GM19351 (cell line): ENCODE measurements around the gene SYNPO2.

ENCODE experiments used
- ATAC-seq: cut with Tn5 transposase; IDR thresholded peaks from one replicate; pipeline ENCODE4 v1.9.1; 2021; ENCODE audit warnings: mild to moderate bottlenecking, moderate library complexity; ENCODE audit not compliant: unreplicated experiment

Gene SYNPO2, protein sequence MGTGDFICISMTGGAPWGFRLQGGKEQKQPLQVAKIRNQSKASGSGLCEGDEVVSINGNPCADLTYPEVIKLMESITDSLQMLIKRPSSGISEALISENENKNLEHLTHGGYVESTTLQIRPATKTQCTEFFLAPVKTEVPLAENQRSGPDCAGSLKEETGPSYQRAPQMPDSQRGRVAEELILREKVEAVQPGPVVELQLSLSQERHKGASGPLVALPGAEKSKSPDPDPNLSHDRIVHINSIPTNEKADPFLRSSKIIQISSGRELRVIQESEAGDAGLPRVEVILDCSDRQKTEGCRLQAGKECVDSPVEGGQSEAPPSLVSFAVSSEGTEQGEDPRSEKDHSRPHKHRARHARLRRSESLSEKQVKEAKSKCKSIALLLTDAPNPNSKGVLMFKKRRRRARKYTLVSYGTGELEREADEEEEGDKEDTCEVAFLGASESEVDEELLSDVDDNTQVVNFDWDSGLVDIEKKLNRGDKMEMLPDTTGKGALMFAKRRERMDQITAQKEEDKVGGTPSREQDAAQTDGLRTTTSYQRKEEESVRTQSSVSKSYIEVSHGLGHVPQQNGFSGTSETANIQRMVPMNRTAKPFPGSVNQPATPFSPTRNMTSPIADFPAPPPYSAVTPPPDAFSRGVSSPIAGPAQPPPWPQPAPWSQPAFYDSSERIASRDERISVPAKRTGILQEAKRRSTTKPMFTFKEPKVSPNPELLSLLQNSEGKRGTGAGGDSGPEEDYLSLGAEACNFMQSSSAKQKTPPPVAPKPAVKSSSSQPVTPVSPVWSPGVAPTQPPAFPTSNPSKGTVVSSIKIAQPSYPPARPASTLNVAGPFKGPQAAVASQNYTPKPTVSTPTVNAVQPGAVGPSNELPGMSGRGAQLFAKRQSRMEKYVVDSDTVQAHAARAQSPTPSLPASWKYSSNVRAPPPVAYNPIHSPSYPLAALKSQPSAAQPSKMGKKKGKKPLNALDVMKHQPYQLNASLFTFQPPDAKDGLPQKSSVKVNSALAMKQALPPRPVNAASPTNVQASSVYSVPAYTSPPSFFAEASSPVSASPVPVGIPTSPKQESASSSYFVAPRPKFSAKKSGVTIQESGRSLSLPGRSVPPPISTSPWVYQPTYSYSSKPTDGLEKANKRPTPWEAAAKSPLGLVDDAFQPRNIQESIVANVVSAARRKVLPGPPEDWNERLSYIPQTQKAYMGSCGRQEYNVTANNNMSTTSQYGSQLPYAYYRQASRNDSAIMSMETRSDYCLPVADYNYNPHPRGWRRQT

DNA sequence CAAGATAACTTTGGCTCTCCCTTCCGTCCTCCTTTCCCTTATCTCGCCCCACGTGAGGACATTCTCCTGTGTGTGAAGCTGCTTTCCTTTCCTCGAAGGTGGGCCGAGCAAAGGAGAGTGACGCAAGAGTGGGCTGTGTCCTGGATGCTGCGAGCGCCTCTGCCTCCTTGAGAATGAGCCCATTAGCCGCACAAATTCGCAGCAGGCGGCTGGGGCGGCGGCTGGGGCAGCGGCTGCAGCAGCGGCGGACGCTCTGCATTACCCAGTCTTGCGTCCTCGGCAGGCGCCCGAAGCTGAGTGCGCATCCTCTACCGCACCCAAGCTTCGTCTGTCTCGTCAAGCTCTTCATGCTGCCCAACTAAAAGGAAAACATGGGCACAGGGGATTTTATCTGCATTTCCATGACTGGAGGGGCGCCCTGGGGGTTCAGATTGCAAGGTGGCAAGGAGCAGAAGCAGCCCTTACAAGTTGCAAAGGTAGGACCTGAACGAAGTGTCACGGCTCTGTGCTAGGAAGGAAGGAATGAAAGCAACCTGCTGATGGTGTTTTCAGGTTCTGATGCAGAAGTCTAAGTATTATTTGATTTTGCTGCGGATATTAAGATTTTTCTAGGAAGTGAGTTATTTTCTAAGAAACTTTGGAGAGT is at the start of gene SYNPO2:
SYNPO2 (plus strand) TSS at position 189 of the 646 bp plus-strand sequence; CDS start at position 372, 183 bp downstream.
- peak; percentile 91 for ATAC-seq

DNA sequence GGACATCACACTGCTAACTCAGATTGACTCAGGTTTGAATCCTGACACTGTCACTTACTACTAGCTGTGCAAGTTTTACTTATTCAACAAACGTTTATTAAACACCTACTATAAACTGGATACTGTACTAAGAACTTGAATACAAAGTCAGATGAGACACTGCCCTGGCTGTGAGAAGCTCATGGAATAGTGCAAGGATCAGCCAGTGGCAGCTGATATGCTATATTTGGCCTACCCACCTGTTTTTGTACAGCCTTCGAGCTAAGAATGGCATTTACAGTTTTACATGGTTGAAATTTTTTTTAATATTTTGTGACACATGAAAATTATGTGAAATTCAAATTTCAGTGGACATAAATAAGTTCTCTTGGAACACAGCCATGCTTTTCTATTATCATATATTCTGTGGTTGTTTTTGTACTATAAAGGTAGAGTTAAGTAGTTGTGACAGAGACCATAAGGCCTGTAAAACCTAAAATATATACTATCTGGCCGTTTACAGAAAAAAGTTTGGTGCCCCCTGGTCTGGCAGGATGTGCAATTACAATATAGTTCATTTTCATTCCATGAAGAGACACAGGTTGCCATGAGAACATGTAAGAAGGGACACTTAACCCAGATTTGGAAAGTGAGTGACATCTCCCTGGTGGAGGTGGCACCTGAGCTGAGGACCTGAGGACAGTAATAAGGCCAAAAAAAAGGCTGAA is 49.3 kb upstream of the SYNPO2 start:
- ATAC-seq, result no peak

DNA sequence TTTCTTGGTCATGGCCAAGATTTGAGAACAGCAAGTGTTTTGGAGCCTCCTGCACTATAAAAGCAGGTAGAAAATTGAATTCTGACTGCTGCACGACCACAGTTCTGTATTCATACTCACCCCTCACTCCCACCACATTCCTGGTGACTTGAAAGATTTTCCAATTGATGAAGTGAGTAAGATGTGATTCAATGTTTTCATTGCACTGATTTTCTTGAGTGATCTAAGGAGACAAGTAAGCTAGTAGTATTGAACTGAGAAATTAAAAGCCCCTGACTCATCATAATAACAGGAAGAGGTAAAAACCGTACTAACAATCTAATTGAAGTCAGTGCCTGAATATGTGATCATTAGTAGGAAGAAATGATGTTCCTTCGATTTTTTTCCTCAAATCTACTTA is 46.6 kb upstream of the SYNPO2 start:
- no peak for ATAC-seq

GRCh38 chr4:118843237-118843636 is 45.4 kb upstream of the SYNPO2 start:
- ATAC-seq, result no peak

- no peak for ATAC-seq
These were observed 43.1 kb upstream of the SYNPO2 start for GRCh38 chr4:118845552-118846050.

GRCh38 chr4:118846979-118847378 is 41.7 kb upstream of the SYNPO2 start:
- no peak for ATAC-seq

DNA sequence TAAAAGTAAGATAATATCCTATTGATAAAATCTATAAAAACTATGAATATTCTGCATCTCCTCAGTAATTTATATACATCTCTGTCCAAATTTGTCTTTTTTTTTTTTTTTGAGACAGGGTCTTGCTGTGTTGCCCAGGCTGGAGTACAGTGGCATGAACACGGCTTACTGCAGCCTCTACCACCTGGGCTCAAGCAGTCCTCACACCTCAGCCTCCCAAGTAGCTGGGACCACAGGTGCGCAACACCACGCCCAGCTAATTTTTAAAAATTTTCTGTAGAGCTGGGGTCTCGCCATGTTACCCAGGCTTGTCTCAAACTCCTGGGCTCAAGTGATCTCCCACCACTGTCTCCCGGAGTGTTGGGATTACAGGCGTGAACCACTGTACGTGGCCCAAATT is 40.4 kb upstream of the SYNPO2 start:
- ATAC-seq, result no peak

DNA sequence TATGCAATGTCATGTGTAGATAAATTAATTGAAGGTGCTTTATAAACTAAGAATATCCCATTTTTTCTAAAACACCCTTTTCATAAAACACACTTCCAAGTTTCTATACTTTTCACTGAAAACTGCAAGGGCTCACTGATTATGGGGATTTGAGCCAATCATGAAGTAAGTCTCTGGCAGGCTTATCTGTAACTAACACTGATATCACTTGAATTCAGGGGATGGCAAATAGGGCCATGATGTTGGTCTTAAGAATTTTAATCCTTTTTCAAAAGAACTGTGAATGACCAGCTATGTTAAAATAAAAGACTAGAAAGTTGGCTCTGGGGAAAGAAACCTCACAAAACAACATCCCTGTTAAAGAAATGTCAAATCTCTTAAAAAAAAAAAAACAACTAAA is 39.8 kb upstream of the SYNPO2 start:
- ATAC-seq, result no peak

- peak; percentile 8 for ATAC-seq
These were observed 38.7 kb upstream of the SYNPO2 start for GRCh38 chr4:118849867-118850487.

DNA sequence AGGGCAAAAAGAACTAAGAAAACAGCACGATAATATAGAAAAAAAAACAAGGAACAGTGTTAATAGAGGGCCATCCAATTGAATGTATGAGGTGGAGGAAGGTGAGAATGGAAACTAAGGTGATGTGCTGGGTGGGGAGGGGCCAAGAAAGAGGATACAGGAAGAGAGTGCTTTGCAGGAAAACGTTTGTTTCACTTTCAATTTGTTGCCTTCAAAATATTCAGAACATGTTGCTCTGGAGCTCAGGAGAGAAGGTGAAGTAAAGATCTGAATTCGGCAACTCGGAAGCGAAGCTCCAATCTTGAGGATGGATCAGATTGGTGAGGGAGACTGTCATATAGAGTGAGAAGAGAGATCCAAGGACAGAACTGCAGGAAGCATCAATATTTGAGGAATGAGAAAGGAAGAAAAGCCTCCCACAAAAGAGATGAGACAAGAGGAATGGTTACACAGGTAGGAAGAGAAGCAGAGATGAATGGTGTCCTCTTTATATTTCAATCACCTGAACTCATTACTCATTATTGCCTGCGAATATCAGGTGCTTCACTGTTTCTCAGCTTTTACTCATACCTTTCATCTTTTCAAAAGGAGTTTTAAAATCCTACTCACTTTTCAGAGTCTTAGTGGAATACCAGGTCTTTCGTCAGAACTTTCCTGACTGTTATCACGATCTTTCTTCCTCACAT is 38.0 kb upstream of the SYNPO2 start:
- peak; percentile 87 for ATAC-seq

- ATAC-seq, result no peak
These were observed 30.9 kb upstream of the SYNPO2 start for GRCh38 chr4:118857760-118858159.

DNA sequence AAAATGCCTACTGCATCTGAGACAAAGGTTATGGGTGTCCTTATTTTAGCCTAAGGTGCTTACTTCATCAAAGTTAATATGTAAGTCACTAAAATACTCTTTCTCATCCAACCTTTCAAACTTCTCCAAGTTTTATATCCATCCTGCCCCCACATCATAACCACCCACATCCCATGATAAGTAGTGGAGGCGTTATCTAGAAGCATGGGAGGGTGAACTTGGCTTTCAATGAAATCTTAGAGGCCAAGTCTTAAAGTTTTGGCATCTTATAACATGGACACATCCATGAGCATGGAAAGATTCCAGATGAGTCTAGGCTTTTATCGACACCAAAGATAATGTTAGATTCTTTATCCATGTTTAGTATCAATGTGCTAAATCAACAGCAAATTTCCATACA is 29.9 kb upstream of the SYNPO2 start:
- ATAC-seq, result no peak

GRCh38 chr4:118865091-118865708 is 23.5 kb upstream of the SYNPO2 start:
- peak; percentile 93 for ATAC-seq

DNA sequence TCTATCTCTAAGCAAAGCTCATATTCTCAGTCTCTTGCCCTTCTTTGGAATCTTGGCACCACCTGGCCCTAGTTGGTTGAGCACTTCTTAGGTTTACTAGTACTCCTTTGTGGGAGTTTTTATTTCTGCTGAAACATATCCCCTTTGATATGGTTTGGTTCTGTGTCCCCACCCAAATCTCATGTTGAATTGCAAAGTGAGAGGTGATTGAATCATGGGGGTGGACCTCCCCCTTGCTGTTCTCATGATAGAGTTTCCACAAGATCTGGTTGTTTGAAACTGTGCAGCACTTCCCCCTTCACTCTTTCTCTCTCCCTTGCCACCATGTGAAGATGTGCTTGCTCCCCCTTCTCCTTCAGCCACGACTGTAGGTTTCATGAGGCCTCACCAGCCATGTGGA is 22.2 kb upstream of the SYNPO2 start:
- no peak for ATAC-seq

- no peak for ATAC-seq
These were observed 21.2 kb upstream of the SYNPO2 start for GRCh38 chr4:118867311-118868067.

GRCh38 chr4:118869808-118870342 is 18.8 kb upstream of the SYNPO2 start:
- no peak for ATAC-seq

- no peak for ATAC-seq
These were observed 16.5 kb upstream of the SYNPO2 start for GRCh38 chr4:118872181-118872580.
